Esophagus squamous epithelium (tissue), 4 donors: ENCODE results near the gene PADI2.

ENCODE experiments used
- CTCF ChIP-seq, 6 experiments: fragments of 450-650 bp in 4 of 6; fragments of 200-600 bp in 2 of 6; sonication (generic) in 2 of 6; IDR thresholded peaks; one replicate each; pipeline ENCODE4 v1.5.1; 2016 to 2019; ENCODE audit warnings: antibody characterized with exemption in 6 of 6, mild to moderate bottlenecking in 4 of 6, moderate library complexity in 4 of 6
- POLR2A ChIP-seq, 4 donors: fragments of 450-650 bp; IDR thresholded peaks; one replicate each; pipeline ENCODE4 v1.6.1; 2017; ENCODE audit warnings: antibody characterized with exemption in 4 of 4, mild to moderate bottlenecking in 4 of 4, moderate library complexity in 3 of 4

- no peak for TF ChIP-seq CTCF (IDR thresholded peaks at IDR 0.05)
- TF ChIP-seq POLR2A (IDR thresholded peaks at IDR 0.05): no peak
Observed at GRCh38 chr1:17161926-17162800, 42.9 kb upstream of the PADI2 start.
